ENCODE data around the gene UGT1A9.

DNA sequence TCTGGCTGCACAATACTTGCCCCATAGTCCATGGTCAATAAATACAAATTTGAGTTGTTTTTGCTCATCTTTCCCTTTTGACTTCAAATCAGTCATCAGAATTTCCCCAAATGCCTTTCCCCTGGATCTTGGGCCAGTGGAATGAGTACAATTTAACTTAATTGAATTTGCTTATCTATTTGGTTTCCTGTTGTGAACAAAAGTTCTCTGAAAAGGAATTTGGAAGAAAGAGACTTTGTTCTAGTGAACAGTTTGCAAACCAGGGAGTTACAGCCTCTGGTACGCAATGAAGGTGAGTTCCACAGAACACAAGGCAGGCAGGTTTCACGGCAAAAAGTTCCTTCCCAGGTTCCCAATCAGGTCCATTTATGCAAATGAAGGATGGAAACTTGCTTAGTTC, 87.2 kb downstream of the UGT1A9 start:
- no peak for TF ChIP-seq EZH2 (IDR thresholded peaks at IDR 0.05)
- TF ChIP-seq EZH2phosphoT487 (IDR thresholded peaks at IDR 0.05) = no peak
- TF ChIP-seq, protein P1, sequence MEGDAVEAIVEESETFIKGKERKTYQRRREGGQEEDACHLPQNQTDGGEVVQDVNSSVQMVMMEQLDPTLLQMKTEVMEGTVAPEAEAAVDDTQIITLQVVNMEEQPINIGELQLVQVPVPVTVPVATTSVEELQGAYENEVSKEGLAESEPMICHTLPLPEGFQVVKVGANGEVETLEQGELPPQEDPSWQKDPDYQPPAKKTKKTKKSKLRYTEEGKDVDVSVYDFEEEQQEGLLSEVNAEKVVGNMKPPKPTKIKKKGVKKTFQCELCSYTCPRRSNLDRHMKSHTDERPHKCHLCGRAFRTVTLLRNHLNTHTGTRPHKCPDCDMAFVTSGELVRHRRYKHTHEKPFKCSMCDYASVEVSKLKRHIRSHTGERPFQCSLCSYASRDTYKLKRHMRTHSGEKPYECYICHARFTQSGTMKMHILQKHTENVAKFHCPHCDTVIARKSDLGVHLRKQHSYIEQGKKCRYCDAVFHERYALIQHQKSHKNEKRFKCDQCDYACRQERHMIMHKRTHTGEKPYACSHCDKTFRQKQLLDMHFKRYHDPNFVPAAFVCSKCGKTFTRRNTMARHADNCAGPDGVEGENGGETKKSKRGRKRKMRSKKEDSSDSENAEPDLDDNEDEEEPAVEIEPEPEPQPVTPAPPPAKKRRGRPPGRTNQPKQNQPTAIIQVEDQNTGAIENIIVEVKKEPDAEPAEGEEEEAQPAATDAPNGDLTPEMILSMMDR (IDR thresholded peaks at IDR 0.05) = no peak
